Germinal center (tissue), 1 donor: ENCODE results near the gene GSC.
"Not testable (repeated sequence)": the region's sequence is repeated elsewhere in the genome, so short reads cannot be mapped to it uniquely, and the experiment has no call there.

Experiments
- DNase-seq: peaks from one replicate; pipeline ENCODE4 v3.0.0; 2012; ENCODE audit warnings: mixed read lengths, low spot score

The GSC gene

DNA sequence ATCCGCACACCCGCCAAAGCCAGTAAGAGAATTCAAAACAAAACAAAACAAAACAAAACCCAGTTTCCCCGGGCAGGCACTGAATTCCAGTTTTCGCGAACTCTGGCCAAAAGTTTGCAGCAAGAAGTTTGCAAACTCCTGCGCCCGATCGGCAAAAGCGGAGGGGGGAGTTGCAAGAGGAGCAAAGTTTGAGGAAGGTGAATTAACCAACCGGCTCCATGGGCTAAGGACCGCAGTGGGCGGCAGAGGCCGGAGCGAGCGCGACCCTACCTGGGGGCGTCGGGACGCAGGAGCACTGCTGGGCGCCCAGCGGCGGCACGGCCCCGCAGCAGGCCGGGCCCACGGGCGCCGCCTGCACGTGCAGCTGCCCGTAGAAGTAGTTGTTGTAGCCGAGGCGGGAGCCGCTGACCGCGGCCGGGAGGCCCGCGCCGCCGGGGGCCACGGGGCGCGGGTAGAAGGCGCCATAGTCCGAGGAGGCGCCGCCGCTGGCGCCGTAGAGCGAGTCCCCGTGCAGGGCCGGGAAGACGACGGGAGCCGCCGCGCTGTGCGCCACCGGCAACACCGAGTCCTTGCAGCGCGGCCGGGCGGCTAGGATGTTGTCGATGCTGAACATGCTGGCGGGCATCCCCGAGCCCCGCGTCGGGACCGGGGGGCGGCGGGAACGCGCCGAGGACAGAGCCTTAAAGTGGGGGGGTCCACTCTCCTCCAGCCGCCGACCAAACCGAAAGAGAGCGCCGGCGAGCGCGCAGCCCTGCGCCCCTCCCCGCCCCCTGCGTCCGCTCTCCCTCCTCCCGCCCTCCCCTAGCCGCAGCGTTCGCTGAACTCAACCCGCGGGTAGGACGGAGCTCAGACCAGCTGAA, at the start of gene GSC:
Gene GSC, minus strand, starts transcription at position 723 of the 860 bp plus-strand sequence. Its CDS starts 98 bp downstream, at position 625.
- DNase-seq: no peak

GRCh38 chr14:94819531-94819930, 49.6 kb upstream of the GSC start:
- no peak for DNase-seq

GRCh38 chr14:94816113-94816512, 46.2 kb upstream of the GSC start:
- DNase-seq: no peak

- DNase-seq: no peak
Observed at GRCh38 chr14:94805680-94806288, 35.9 kb upstream of the GSC start.

GRCh38 chr14:94801225-94801624, 31.3 kb upstream of the GSC start:
- no peak for DNase-seq

GRCh38 chr14:94800764-94801163, 30.9 kb upstream of the GSC start:
- not testable (repeated sequence) for DNase-seq

DNA sequence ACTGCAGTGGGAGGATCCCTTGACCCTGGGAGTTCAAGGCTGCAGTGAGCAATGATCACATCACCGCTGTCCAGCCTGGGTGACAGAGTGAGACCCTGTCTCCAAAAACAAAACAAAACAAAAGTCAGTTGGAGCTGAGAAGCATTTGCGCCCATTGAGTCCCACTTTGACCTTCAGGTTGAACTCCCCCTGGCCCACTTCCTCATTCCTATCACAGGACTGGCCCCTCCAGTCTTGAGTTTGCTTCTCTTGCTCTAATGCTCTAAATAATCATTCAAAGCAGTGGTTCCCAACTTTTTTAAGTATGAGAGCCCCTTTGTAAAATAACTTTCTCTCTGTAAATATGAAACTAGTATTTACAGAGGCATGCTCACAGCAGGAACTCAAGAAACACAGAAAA, 28.0 kb upstream of the GSC start:
- no peak for DNase-seq

- DNase-seq: no peak
Observed at GRCh38 chr14:94796278-94796677, 26.4 kb upstream of the GSC start.

GRCh38 chr14:94795372-94795771, 25.5 kb upstream of the GSC start:
- DNase-seq: no peak

DNA sequence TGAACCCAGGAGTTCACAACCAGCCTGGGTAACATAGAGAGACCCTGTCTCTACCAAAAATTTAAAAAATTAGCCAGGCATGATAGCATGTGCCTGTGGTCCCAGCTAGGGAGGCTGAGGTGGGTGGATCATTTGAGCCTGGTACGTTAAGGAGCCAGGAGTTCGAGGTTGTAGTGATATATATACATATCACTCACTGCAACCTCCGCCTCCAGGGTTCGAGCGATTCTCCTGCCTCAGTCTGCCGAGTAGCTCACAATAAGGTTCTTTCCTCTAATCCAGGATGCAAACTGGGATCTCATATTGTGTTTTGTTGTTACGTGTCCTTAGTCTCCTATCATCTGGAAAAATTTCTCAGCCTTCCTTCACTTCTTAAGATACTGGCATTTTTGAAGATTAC, 24.0 kb upstream of the GSC start:
- no peak for DNase-seq

DNA sequence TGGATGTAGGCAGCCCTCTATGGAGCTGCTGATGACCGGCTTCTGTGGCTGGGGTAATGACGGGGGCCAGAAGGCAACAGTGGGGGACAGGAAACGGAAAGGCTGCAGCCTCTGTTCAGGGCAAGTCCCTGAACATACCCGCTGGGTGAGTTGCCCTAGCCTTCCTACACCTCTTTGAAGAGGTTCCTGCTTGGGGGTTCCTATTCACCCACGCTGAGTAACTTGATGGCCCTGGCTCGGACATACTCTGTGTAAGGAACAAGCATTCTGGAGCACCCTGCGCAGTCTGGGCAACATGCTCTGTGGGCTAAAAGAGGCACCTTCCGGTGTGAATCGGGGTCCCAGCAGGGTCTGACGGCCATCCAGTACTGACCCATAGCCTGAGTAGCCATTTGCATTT, 17.7 kb upstream of the GSC start:
- DNase-seq: no peak

- no peak for DNase-seq
Observed at GRCh38 chr14:94787092-94787491, 17.2 kb upstream of the GSC start.

DNA sequence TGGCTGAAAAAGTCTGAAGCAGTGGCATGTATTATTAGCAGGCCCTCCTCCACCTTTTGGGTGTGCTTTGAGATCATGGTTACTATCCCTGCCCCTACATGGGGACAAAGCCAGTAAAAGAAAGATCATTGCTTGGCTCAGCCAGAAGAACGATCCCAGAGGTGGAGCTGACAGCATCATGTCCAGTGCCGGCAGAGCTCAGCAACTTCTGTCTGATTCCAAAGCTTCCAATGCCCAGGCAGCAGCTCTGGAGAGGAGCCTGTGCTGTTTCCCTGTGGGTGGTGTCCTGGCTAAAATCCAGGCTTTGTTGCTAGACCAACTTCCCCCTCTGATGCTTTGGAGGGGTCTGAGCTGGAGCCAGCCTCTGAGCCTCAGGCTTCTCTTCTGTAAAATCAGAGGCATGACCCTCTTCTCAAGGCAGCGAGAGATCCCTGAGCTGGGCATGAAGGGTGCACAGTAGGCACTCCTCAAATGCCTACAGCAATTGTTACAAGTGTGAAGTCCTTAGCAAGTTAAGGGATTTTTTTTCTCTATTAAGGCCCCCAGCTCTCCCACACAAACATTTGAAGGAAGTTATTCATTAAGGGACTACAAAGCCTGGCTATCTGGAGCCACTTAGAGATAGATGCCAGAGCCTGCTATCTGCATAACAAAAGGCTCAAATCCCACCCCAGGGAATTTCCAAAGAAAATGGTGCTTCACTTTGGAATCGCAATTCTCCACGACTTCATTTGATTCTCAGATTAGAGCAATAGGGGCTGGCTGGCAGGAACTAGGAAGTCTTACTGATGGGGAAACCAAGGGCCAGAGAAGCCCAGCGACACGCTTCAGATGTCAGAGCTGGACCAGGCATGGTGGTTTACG, 10.9 kb upstream of the GSC start:
- DNase-seq: no peak

DNA sequence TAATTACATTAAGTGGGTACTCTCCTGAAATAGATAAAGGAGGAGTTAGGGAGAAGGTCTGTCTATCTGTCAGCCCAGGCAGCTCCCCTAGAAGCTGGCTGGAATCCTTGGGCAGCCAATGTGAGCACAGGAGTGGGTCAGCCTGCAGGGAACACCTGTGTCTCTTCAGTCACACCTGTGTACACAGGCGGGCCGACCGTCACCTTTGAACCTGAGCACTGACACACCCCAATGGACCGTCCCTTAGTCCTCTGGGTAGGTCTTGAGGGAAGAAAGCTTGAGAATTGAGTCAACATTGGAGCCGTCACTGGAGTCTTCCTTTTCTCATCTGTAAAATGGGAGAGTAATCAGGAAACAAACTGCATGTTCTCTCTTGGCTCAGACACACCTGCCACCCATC, 9.8 kb upstream of the GSC start:
- no peak for DNase-seq

DNA sequence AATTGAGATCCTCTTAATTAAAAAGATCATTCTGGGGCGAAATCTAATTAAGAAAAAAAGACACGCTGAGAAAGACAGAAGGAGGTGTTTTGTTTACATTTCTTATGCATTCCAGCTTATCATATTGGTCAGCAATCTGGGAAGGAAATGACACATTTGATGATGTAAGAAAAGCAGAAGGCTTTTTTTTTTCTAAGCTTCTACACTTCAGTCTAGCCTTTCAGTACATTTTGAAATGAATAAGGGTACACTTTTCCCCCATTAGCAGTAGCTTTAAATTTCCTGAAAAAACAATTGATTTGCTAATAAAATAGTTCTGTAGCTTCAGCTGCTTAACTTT, 5.9 kb upstream of the GSC start:
- DNase-seq: no peak

- DNase-seq: no peak
Observed at GRCh38 chr14:94775091-94775870, 5.4 kb upstream of the GSC start.

GRCh38 chr14:94774344-94775090, 4.6 kb upstream of the GSC start:
- no peak for DNase-seq

- no peak for DNase-seq
Observed at GRCh38 chr14:94773655-94774343, 3.9 kb upstream of the GSC start.

DNA sequence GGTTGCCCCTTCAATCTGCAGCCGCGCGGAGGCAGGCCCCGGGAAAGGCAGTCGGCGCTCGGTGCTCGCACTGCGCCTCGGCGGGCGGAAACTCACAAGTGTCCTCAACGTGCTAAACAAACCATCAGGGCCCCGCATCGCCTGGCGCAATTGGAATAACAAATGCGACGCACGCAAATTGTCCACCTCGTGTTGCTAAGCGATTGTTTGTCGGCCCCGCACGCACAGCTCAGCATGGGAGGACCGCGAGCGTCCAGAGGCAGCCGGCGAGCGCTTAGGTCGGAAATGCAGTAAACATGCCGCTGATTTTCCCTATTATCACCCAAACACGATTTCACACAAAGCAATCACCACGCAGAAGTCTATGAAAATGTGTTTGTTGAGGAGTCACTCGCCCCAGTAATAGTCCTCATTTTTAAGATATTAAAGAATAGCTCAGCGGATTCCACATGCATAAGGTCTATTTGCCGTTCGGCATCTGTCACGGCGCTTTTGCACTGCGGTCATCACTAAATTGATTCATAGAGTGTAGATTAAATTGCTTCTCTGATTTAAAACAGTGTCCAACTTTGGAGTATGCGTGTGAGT, 3.2 kb upstream of the GSC start:
- DNase-seq: no peak

DNA sequence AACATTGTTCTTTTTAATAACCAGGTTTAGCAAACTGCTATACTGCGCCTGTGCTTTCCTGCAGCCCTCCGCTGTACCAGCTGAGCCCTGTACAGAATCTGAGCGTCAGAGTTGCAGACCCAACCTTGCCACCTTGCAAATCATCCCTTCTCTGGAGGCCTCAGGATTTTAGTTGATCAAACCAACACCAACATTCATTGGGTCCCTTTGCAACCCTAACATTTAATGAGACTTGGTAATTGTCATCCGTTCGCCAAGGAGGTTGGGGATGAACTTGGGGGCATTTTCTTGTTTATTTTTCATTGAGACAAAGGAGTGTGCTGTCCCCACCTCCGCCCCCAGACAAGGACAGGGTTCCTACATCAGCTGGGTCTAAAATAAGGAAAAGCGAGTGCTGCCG, 2.6 kb upstream of the GSC start:
- no peak for DNase-seq
